IPS-NIHi11 (cell line): ENCODE measurements around the gene PKIB.
"Not testable (repeated sequence)": the region's sequence is repeated elsewhere in the genome, so short reads cannot be mapped to it uniquely, and the experiment has no call there.

Experiments
- DNase-seq: peaks from one replicate; pipeline ENCODE4 v3.0.0; 2012; ENCODE audit warnings: mixed read lengths, low spot score

The PKIB gene

DNA sequence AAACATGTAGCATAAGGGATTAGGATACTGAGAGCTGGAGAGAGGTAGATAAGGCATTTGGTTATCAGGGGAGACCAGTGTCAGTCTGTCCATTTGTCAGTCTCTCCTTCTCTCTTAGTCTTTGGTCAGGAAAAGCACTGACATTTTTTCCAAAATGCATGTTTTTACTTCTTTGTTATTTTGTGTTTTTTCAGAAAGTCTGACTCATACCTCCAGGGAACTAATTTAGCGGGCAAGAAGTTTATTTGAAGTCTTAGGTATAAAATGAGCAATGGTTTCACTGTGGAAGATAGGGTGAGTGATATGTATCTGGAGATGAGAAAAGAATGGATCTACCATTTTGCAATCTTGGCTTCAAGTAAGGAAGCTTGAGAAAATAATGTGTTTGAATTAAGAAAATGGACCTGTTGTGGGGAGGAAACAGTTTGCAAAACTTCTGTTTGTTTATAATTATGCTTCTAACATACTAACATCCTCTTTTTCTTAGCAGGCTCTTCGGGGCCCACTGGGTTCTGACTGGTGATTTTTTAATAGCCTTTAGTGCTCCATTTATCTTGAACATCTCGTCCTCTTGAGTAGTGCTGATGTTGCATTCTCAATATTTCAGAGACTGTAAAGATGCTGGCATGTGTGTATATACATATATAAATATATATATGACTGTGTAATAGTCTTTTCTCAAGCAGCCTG is 102.4 kb downstream of the PKIB start:
- DNase-seq: no peak

DNA sequence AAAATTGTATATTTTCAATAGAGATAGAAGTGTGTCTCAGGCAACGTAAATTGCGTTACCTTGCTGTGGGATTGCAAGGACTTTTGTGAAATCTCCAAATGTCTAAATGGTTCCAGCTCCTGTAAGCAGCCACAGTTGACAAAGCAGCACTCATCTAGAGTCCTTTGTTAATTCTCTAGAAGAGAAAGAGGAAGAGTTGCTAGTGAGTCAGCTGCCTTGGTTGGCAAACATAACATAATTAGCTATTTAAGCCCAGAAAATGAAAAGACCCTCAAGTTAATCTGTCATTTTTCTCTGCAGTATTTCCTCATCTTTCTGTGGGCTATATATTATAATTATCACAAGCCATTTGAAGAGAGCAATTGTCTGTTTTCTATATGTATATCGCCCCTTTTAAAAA is 102.9 kb downstream of the PKIB start:
- DNase-seq: no peak

DNA sequence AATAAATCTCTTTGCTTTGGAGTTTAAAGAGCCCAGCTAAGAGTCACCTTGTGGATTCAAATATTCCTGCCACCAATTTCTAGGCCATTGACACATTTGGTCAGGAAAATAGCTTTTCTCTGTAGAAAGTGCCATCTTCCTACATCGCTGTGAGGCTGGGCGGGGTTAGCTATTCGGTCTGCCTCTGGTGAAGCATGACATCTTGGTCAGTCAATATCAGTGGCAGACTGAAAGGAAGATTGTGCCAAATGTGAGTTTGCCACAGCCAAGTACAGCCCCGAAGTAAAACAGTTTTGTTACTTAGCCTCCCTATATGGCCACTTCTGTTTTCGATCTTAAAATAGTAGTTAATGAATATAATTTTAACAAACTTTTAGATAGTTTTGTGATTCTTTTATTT is 103.9 kb downstream of the PKIB start:
- DNase-seq: no peak

DNA sequence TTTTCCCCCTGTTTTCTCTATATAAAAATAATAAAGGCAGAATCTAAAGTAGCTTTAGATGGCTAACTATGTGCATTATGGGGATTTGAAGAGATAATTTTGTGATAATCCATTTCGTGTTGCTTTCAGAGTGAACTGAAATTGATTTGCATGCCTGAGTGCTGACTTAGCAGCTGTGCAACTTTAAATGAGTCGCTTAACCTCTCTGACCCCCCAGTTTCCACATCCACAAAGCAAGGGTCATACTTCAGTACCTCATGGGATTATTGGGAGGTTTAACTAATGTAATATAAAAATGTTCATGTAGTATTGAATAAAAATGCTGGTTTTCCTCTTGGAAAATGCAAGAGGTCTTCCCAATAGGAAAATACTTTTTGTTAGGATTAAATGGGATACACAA is 105.5 kb downstream of the PKIB start:
- no peak for DNase-seq

DNA sequence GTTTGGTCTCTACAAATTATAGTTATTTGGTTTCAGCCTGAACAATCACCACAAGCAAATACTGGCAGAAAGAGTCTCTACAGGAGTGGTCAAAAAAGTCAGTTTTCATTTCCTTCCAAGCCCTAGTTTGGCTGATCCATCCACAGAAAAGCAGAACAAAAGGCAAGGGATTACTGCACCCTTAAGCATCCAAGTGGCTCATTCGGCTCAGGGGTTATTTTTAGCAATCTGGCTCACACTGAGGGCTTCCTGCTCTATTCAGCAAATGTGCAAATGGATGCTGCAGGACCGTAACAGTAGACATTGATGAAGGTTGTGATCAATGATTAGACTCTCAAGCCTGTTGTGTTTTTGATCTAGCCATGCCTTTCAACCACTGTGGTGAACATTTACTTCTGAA is 107.1 kb downstream of the PKIB start:
- DNase-seq: peak; percentile 22

DNA sequence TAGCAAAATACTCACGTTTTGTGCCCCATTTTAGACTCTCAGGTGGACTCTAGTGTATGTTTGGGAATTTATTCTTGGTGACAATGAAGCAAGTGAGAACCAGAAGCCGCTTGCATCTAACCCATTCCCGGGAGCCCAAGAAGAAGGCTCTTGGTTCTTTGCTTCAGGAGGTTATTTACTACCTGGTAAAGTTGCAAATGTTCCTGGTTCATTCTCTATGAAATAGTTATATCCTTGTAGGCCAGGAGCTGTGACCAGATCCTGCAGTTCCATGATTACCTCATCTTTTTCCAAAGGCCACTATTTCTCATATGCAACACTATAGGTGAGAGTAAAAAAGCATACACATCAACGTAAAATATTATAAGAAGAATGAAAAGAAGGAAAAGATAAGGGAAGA is 108.4 kb downstream of the PKIB start:
- DNase-seq: no peak

DNA sequence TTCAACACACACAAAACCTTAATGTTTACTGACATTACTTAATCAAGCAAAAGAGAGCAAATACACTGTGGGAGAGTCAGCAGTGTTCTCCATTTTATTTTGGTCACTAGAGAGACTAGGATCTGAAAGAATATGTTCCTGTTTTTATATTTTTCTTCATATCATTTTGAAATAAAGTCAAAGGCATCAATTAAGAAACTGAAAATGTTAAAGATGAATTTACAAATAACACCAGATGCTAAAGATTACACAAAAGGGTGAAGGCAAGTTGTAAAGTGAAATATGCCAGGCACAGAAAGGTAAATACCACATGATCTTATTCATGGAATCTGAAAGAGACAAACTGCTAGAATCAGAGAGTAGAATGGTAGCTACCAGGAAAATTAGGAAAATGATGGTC is 109.0 kb downstream of the PKIB start:
- DNase-seq: no peak

DNA sequence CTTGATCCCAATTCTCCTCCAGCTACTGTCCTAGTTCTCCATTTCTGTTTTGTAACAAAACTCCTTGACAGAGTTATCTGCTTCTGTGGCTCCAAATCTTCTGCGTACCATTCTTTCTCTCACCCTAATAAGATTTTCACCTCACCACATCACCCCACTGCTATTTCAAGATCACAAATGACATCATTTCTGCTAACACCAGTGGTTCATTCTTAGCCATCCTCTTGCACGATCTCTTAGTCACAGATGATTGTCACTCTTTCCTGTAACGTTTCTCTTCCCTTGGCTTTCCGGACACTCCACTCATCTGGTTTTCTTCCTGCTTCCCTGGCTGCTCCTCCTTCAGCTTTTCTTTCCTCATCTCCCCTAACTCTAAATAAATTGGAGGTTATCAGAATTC is 112.5 kb downstream of the PKIB start:
- no peak for DNase-seq

DNA sequence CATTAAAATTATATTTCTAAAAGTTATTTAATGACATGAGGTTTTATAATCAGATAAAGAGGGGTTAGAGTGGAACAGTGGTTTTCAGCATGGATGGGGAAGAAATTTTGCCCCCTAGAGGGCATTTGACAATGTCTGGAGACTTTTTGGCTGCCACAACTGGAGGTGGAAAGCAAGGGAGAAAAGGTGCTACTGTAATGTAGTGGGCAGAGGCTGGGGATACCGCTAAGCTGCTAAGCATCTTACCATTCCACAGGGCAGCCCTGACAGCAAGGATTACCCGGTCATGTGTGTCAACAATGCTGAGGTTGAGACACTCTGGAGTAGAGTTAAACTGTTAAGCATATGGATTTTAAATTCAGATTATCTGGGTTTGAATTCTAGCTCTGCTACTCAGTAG is 116.4 kb downstream of the PKIB start:
- peak; percentile 23 for DNase-seq

DNA sequence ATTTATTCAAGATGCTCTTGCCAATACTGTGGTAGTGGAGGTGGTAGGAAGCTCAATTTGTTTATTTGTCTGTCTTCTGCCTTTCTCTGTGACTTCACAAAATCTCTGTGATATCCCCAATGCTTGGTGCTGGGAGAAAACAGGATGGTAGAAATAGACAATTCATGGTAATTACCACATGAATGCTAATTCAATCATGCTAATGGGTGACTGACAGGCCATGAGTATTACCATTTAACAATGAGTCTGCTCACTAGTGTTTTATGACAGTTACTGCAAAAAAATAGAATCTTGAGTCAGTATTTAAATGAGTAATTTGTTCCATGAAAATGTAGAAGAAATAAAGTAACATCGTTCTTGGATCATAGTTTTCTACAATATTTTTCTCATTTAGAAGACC is 117.0 kb downstream of the PKIB start:
- DNase-seq: no peak

DNA sequence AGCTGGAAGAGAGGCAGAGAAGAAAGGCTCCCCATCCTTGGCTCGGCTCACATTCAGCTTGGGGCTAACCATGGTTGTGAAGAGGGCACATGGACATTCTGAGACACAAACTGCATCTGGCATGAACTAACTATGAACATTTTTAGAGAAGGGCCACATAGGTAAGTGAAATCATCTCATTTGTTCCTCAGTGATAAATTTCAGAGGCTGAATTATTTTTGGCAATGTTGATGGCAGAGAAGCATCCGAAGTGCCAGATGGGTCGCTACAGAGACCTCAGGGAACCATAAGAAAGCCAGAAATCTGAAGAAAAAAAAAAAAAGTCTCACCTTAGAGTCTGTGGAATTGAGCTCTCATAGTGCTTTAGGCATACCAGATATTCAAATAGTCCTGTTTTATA is 120.1 kb downstream of the PKIB start:
- DNase-seq: no peak

DNA sequence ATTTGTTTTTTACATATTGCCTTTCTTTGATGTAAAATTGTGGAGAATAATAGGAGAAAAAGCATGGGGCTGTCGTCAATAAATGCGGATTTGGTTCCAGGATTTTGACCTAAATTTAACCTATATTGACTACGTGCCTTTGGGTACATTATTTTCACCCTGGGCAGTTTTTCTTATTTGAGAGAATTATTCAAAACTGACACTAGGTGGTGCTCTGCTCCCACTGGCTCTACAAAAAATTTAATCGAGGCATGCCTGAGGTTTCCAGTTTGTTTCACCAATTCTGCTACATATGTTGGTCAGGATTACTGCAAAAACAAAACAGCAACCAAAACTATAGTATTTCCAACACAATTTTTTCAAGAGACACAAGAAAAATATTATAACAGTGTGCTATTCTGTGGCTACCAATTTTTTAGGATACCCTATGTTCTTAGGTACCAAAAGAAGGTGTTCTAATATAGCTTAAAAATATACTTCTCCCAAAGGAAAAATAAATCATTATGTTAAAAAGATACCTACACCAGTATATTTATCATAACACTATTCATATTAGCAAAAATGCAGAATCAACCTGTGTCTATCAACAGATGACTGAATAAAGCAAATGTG is 120.7 kb downstream of the PKIB start:
- peak; percentile 23 for DNase-seq

DNA sequence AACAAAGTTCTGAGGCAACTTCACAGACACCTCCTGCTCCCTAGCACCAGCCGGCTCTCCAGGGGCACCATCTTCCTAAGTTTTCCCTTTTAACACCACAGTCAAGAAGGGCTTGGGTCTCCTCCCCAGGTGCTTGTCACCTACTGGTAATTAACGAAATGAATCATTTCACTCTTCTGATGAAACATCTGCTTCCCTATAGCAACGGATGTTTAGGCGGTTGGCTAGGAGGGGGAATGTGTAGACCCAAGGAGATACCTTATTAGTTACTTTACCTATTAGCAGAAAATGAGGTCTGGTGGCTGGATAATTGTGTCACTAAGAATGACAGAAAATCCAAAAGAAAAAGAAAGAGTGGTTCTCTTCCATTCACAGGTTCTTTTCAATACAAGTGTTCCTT is 123.1 kb downstream of the PKIB start:
- DNase-seq: no peak

DNA sequence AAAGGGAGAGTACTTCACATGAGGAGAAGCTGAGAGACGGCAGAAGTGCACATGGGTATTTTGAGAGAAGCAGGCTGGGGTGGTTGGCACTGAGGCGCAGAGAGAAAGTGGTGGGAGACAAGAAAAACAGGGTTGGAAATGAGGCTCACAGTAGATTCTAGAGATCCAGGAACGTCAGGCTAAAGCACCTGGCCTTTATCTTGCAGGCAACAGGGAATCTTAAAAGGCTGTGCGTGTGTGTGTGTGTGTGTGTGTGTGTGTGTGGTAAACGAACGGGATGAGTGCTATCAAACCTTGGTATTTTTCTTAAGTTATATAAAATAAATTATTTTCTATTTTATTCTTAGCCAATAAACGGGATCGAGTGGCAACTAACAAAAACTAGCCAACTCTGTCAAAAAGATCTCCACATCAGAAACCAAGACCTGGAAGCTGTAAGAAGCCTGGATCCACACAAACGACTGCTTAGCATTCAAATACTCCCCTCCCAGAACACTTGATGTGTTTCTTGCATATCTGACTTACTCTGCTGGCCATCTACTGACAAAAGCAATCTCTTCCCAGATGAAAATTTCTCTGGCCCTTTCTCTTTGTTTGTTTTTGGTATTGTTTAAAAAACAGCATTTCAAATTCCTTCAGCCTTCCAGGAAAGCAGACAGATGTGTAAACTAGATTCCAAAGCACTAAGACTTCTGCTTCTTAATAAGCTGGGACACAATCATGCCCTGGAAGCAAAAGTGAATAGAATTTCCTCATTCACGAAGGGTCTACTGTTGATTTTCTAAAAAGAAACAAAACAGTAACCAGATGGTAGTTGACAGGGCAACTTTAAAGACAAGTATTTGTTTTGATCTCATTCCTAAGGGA is 124.6 kb downstream of the PKIB start:
- DNase-seq: peak; percentile 15

DNA sequence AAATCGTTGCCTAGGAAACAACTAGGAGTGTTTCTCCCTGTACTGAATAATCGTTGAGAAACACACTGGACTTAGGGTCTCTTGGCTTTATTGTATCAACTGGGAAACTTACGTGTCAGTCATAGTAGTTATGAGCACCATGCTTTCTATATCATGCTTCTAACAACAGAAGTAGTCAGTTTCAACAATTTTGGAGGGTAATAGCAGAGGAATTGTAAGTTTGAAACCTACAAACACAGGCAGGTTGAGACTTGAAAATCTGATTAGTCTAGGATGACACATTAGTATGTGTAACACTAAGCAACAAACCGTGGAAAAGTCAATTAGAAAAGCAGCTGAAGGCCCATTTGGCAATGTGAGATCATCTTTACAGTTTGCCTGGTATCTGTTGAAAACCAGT is 125.4 kb downstream of the PKIB start:
- DNase-seq: no peak

DNA sequence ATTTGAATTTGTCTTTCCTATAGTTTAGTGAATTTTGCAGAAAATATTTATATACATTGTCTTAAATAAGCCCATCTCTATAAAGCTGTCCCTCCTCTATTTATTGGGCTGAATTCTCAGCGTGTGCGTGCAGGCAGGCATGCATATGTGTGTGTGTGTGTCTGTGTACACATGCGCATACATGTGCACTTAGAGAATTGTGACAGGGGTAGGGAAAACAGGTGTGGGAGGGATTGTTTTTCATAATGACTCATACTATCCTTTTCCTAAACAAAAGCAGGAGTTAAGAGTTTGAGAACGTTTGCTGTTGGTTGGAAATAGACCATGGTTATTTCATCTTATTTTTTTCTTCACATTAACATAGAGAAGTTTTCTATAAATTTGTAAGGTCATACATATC is 126.0 kb downstream of the PKIB start:
- no peak for DNase-seq

DNA sequence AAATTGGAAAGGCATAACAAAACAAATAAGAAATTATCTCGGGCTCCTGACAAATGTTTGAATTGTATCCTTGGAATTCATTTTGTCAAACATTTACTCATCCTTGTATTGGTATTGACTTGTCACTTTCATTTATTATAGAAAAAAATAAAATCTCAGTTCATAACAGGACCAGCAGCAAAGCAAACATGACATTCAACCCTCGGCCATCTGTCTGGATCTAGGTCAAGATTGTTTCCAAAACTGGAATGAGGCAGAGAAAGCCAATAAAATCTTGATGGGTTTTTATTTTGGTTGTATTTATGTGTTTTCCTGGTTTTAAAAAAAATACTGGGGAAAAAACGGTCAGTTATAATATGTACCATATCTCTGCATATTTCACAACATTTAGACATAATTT is 126.4 kb downstream of the PKIB start:
- no peak for DNase-seq

DNA sequence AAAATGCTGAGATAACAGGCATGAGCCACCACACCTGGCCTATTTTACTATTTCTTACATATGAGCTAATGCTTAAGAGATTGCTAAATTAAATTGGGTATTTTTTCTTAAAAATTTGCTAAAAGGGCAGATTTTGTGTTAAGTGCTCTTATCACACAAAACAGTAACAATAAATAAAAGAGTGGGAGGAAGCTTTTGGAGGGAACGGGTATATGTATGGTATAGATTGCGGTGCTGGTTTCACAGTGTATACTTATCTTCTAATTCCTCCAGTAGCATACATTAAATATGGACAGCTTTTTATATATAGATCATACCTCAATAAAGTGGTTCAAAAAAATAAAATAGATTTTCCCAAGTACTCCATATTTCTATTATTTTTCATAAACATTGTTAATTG is 129.9 kb downstream of the PKIB start:
- no peak for DNase-seq

DNA sequence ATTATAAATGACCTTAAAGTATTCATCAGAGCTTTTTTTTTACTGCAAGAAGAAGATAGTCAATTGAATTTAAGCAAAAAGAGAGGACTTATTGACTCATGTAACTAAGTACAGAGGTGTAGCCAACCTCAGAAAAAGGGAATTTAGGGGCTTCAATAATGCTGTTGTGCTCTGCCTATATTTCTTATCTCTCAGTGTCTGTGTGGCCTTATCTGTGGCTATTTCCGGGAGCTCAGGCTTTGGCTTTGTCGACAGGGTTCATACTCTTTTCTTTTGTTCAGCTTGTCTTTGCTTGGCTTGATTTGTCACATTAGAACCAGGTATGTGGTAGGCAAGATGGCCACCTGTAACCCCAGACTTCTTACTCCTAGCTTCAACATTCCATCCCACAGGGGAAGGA is 130.7 kb downstream of the PKIB start:
- DNase-seq: no peak

DNA sequence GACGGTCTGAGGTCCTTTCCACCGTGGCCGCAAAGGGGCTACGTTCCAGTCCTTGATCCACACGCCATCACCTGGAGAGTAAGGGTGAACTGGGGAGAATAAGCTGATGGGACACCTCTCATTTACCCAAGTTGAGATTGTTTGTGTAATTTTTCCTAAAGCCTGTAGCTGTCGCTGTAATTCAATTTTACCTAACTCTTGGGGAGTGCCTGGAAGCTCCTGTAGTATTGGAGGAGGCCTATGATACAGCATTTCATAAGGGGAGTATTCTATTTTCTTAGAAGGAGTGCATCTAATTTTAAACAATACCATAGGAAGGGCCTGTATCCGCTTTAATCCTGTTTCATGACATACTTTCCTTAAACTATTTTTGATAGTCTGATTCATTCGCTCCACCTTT is 134.0 kb downstream of the PKIB start:
- DNase-seq: not testable (repeated sequence)

DNA sequence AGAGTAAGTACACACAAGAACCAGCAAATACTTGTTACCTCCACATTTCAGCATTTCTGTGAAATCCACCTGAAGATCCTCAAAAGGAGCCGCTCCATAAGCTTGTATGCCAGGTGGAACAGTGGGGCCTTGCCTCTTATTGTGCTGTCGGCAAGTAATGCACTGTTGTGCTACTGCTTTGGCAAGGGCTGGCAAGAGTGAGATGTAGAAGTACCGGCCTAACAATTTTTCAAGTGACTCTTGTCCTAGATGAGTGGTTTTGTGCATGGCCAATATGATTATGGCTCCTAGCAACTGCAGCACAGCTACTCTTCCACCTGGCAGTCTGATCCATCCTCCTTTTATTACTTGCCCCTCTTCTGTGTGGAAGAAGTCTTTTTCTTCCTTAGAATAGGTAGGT is 134.7 kb downstream of the PKIB start:
- DNase-seq: not testable (repeated sequence)

DNA sequence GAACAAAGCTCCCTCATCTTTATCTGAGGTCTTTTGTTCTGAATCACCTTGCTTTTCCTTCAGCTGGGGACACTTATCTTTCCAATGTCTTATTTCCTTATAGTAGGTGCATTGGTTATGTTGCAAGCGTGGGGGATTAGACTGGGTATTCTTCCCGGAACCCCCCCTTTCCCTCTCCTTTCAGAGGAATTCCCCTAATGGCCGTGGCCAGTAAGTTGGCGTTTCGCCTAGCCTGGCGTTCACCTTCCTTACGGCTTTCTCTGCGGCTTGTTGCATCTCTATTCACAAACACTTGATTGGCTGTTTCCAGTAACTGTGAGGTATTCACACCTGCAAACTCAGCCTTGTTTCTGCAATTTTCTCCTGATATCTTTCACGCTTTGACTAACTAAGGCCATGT is 136.5 kb downstream of the PKIB start:
- no peak for DNase-seq

DNA sequence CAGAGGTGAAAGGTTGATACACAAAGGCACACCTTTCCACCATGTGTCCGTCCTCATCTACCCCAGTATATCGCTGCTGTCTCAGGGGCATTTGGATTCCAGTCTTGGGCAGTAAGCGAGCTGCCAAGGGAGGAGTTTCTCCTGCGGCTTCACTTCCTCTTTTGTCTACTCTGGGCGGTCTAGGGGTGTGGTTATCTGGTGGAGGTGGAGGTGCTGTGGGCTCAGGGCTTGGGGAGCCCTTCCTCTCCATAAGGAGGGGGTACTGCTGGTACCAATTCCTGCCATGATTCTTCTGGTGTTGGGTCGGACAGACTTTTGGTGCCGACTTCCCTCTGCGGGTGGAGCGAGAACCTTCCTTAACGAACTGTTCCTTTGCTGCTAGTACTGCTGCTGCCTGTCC is 137.4 kb downstream of the PKIB start:
- no peak for DNase-seq
